Muscle layer of duodenum (tissue), 2 donors: ENCODE data around the gene MTHFSD.

Experiments
- H3K27ac ChIP-seq: one replicate; pipeline ENCODE4 v1.7.0; 2013; ENCODE audit warnings: mild to moderate bottlenecking, low read length
- H3K27me3 ChIP-seq: one replicate; pipeline ENCODE4 v1.7.0; 2013; ENCODE audit warnings: low read depth, mild to moderate bottlenecking, control low read depth, low read length
- H3K36me3 ChIP-seq, 2 donors: one replicate each; pipeline ENCODE4 v1.7.0; 2013; ENCODE audit warnings: low read length in 2 of 2, control low read depth in 1 of 2, mild to moderate bottlenecking in 1 of 2; ENCODE audit not compliant: insufficient read depth in 2 of 2, control insufficient read depth in 1 of 2
- H3K4me1 ChIP-seq, 2 donors: one replicate each; pipeline ENCODE4 v1.7.0; 2013; ENCODE audit warnings: low read length in 2 of 2, mild to moderate bottlenecking in 2 of 2, control low read depth in 1 of 2, moderate library complexity in 1 of 2; ENCODE audit not compliant: insufficient read depth in 2 of 2, control insufficient read depth in 1 of 2
- H3K4me3 ChIP-seq, 2 donors: one replicate each; pipeline ENCODE4 v1.7.0; 2013; ENCODE audit warnings: low read length in 2 of 2, low read depth in 1 of 2, mild to moderate bottlenecking in 1 of 2
- H3K9me3 ChIP-seq, 2 donors: one replicate each; pipeline ENCODE4 v1.7.0; 2013; ENCODE audit warnings: low read length in 2 of 2, control low read depth in 1 of 2, mild to moderate bottlenecking in 1 of 2; ENCODE audit not compliant: control insufficient read depth in 1 of 2
- donor health status: healthy.

The MTHFSD gene

GRCh38 chr16:86566966-86567700 lies 12.1 kb upstream of the MTHFSD start:
- no peak overlapping the region for H3K27ac ChIP-seq
- H3K36me3 ChIP-seq = no peaks in the 10 kb centered on the region
- peaks cover 60% of the 10 kb centered on the region for H3K27me3 ChIP-seq
- peak overlapping the region in 1 of 2 donors; percentile 30 for H3K4me3 ChIP-seq
- peaks cover 0 to 29% of the 10 kb centered on the region in 2 donors for H3K4me1 ChIP-seq
- no peaks in the 10 kb centered on the region for H3K9me3 ChIP-seq

- H3K27ac ChIP-seq = no peak within 1 kb of the TSS
- H3K36me3 ChIP-seq = no peaks in the 10 kb centered on the region
- no peaks in the 10 kb centered on the region for H3K9me3 ChIP-seq
- peaks cover 0 to 29% of the 10 kb centered on the region in 2 donors for H3K4me1 ChIP-seq
- H3K27me3 ChIP-seq = peaks cover 54% of the 10 kb centered on the region
- H3K4me3 ChIP-seq = peak within 1 kb of the TSS in 1 of 2 donors; percentile 30
These were observed 11.5 kb upstream of the MTHFSD start, which contains the start of gene FOXC2 for GRCh38 chr16:86566601-86566965. TSS of gene FOXC2 (plus strand) at chr16:86566829. CDS start at chr16:86567336, 507 bp downstream.

GRCh38 chr16:86565644-86566511 lies 10.8 kb upstream of the MTHFSD start:
- Histone ChIP-seq H3K36me3 (no peaks in the 10 kb centered on the region), H3K9me3 (no peaks in the 10 kb centered on the region), H3K4me3 (no peak overlapping the region), H3K27ac (no peak overlapping the region), H3K27me3 (peaks cover 47% of the 10 kb centered on the region), H3K4me1 (peaks cover 0 to 29% of the 10 kb centered on the region in 2 donors)

- Histone ChIP-seq H3K4me1 (peaks cover 0 to 29% of the 10 kb centered on the region in 2 donors), H3K9me3 (no peaks in the 10 kb centered on the region), H3K27me3 (peaks cover 41% of the 10 kb centered on the region), H3K27ac (no peak overlapping the region), H3K4me3 (no peak overlapping the region), H3K36me3 (no peaks in the 10 kb centered on the region)
These were observed 10.2 kb upstream of the MTHFSD start for GRCh38 chr16:86565181-86565631.

GRCh38 chr16:86563469-86564345 lies 8.7 kb upstream of the MTHFSD start:
- Histone ChIP-seq H3K36me3 (no peaks in the 10 kb centered on the region), H3K9me3 (no peaks in the 10 kb centered on the region), H3K27me3 (peaks cover 27% of the 10 kb centered on the region), H3K4me1 (peaks cover 0 to 29% of the 10 kb centered on the region in 2 donors), H3K4me3 (no peak overlapping the region), H3K27ac (no peak overlapping the region)

GRCh38 chr16:86562356-86562755 lies 7.3 kb upstream of the MTHFSD start:
- Histone ChIP-seq H3K36me3 (no peaks in the 10 kb centered on the region), H3K9me3 (no peaks in the 10 kb centered on the region), H3K4me3 (no peak overlapping the region), H3K27ac (no peak overlapping the region), H3K27me3 (peaks cover 24% of the 10 kb centered on the region), H3K4me1 (peaks cover 0 to 23% of the 10 kb centered on the region in 2 donors)

- Histone ChIP-seq H3K4me3 (no peak overlapping the region), H3K36me3 (no peaks in the 10 kb centered on the region), H3K27ac (no peak overlapping the region), H3K4me1 (peaks cover 0 to 12% of the 10 kb centered on the region in 2 donors), H3K9me3 (no peaks in the 10 kb centered on the region), H3K27me3 (peaks cover 10% of the 10 kb centered on the region)
These were observed 4.8 kb upstream of the MTHFSD start for GRCh38 chr16:86559802-86560305.

GRCh38 chr16:86558355-86559193 lies 3.5 kb upstream of the MTHFSD start:
- H3K4me3 ChIP-seq = no peak overlapping the region
- H3K36me3 ChIP-seq = no peaks in the 10 kb centered on the region
- H3K9me3 ChIP-seq = no peaks in the 10 kb centered on the region
- H3K4me1 ChIP-seq = peaks cover 5 to 13% of the 10 kb centered on the region in 2 donors
- H3K27ac ChIP-seq = no peak overlapping the region
- no peaks in the 10 kb centered on the region for H3K27me3 ChIP-seq

- H3K4me3 ChIP-seq = no peak overlapping the region
- H3K27ac ChIP-seq = no peak overlapping the region
- H3K27me3 ChIP-seq = no peaks in the 10 kb centered on the region
- no peaks in the 10 kb centered on the region for H3K36me3 ChIP-seq
- H3K9me3 ChIP-seq = no peaks in the 10 kb centered on the region
- peaks cover 5 to 13% of the 10 kb centered on the region in 2 donors for H3K4me1 ChIP-seq
These were observed 2.6 kb upstream of the MTHFSD start for GRCh38 chr16:86557587-86557986.

GRCh38 chr16:86556576-86556975 lies 1.5 kb upstream of the MTHFSD start:
- Histone ChIP-seq H3K4me1 (peaks cover 5 to 13% of the 10 kb centered on the region in 2 donors), H3K36me3 (peaks cover 2 to 7% of the 10 kb centered on the region in 2 donors), H3K27ac (no peak overlapping the region), H3K9me3 (no peaks in the 10 kb centered on the region), H3K27me3 (no peaks in the 10 kb centered on the region), H3K4me3 (no peak overlapping the region)
